ENCODE data around the gene TPO.

The TPO gene

GRCh38 chr2:1451422-1451821 is 38.2 kb downstream of the TPO start:
- DNase-seq (ENCODE audit: low spot score), result no peak

DNA sequence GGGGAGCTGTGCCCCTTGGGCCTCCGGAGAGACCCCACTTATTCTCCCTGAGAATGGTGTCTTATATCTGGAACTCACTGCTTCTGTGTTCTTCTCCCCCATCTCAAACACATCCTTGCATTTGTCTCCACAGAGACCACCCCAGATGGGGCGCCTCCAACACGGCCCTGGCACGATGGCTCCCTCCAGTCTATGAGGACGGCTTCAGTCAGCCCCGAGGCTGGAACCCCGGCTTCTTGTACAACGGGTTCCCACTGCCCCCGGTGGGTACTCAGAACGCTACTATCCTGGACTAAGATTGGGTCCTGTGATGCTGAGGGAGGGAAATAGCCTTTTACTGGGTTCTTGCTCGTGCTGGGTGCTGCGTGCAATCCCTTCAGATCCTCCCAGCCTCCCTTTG is 40.3 kb downstream of the TPO start:
- DNase-seq (ENCODE audit: low spot score), result no peak

GRCh38 chr2:1454346-1454745 is 41.1 kb downstream of the TPO start:
- no peak for DNase-seq (ENCODE audit: low spot score)

DNA sequence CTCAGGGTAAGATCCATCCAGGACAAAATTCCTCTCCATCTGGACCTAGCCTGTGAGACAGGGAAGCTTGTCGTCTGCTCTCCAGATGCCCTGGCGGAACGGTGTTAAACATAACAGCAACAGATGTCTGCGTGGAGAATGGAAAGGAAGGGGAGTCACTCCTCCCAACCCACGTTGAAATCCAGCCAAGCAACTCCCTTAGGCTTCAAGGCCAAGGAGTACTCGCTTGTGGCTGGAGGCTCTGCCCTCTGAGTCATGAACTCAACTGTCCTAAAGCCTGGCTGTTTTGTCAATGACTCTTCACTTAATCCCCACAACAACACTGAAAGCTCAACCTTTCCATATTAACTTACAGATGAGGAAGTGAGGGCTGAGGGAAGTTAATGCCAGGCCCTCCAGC is 42.2 kb downstream of the TPO start:
- DNase-seq (ENCODE audit: low spot score), result no peak

- no peak for DNase-seq (ENCODE audit: low spot score)
Measured at GRCh38 chr2:1458432-1458831, 45.2 kb downstream of the TPO start.

DNA sequence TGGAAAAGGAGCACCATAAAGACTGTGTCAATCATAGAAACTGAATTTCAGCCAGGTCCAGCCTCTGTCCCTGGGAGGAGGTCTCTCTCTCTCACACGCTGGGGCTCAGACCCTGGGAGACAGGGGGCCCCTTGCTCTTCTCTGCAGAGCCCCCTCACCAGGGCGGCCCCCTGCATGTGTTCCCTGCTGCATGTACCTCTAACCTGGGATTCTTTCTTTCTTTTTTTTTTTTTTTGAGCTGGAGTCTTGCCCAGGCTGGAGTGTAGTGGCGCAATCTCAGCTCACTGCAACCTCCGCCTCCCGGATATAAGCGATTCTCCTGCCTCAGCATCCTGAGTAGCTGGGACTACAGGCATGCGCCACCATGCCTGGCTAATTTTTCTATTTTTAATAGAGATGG is 46.5 kb downstream of the TPO start:
- no peak for DNase-seq (ENCODE audit: low spot score)

DNA sequence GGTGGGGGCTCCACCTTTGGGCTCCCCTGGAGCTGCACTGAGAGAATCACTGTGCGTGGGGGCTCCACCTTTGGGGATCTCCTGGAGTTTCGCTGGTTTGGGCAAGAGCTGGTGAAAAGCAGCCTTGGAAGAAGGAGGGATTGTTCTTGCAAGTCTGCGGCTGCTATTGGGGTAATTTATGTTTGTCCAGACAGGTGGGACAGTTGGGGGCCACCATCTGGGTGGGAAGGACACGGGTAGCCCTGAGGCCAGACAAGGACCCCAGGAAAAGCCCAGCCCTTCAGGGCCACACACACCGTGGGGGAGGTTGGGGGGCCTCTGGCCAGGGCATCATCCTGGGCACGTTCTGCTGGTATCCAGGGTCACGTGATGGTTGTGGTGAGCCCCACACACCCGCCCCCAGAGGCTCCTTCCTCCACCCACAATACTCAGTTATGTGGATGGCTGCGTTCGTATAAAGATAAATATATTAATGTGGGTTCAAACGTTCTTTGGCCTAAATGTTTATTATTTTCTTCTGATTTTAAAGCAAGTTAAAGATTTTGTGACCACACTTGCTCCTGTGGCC is 47.7 kb downstream of the TPO start:
- DNase-seq (ENCODE audit: low spot score), result no peak

DNA sequence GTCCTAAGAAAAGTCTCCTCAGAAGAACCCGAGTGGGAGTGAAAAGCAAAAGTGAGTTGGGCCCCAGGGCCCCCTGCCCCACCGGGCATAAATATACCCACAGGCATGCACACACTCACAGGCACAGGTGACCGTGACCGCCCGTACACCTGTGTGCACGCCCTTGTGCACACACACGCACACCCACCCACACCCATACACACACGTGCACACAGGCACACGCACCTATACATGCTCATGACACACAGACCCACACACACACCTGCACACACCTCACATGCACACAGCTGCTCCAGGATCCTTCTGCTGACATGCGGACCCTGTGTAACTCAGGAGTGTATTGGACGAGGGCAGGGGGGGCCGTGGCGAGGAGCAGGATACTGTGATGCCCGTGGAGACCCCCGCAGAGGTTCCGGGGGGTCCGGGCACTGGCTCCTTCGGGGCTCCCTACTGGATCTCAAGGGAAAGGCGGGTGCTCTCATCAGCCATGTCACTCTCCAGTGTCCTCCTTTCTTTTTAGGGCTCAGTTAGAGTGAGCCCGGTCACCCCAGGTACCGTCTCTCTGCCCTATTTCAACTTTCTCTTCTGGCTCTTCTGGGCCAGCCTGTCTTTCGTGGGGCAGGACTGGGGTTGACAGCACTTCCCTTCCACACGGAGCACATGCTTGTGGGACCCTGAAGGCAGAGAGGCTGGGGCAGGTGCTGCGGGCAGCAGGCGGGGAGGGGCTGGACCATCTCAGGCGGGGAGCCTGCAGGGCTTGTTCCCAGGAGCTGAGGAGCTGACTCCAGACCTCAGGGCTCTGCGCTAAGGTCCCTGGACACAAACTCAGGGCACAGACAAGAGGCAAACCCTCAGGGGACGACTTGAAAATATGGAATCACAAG is 48.5 kb downstream of the TPO start:
- no peak for DNase-seq (ENCODE audit: low spot score)

DNA sequence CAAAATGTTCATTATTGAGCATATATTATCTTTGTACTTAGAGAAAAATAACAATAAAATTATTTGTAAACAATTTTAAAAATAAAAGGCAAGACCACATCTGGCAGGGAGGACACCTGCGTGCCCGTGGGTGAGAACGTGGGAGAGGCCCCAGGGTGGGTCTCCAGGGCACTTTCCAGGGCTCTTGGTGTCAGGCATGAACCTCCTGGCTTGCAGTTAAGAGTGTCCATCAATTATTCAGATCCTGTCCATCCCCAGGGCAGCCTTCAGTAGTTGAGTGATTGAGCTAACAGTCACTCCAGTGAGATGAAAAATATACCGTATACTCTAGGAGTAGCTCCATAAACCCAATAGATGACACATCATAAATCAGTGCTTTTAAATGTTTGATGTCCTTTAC is 49.7 kb downstream of the TPO start:
- no peak for DNase-seq (ENCODE audit: low spot score)

DNA sequence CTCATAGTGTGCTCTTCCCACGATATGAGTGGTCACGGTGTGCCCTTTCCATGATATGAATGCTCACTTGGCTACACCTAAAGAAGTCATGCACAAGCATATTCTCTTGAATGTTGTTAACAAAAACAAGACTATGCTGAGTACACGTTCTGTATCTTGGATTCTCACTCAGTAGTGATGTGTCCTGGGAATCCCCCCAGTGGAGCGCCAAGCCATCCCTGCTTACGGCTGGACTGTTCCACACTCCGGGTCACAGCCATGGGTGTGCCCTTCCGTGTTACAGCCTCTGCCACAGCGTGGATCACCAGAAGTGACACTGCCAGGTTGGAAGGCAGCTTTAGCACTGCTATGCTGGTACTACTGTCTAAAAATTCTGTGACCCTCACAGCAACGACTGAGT is 59.1 kb downstream of the TPO start:
- no peak for DNase-seq (ENCODE audit: low spot score)

DNA sequence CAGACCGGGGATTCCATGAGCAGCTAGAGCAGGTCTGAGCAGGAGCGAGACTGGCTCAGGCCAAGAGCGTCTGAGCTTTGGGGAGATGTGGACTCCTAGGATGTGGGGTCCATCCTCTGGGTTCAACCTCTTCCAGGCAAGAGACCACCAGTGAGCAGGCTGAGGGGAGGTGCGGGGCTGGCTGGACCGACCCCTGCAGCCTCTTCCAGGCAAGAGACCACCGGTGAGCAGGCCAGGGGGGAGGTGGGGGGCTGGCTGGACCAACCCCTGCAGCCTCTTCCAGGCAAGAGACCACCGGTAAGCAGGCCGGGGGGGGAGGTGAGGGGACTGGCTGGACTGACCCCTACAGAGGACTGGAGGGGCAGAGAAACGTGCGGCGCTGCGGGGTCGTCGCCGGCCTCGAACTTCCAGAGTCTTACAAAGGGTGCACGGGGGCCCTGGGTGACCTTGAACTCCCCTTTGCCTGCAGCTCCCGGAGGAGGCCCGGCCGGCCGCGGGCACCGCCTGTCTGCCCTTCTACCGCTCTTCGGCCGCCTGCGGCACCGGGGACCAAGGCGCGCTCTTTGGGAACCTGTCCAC is 63.4 kb downstream of the TPO start:
- no peak for DNase-seq (ENCODE audit: low spot score)

GRCh38 chr2:1477196-1478040 is 64.2 kb downstream of the TPO start:
- no peak for DNase-seq (ENCODE audit: low spot score)

- no peak for DNase-seq (ENCODE audit: low spot score)
Measured at GRCh38 chr2:1478311-1479305, 65.3 kb downstream of the TPO start.

DNA sequence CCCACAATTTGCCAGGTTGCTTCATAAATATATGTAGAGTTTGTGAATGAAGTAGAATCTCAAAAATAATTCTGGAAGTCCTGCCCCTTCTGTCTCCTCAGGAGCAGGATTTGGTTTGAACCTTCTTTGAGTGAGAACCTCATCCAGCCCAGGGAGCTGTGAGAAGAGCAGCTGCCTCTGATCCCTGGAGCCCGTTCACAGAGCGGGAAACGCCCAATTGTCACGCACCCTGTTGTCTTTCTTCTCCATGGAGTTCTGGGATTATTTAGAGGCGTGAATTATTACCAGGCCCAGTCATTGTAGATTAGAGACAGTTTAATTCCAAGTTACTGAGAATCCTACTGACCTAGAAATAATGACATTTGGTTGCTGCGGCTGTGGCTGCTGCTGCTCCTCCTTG is 66.1 kb downstream of the TPO start:
- DNase-seq (ENCODE audit: low spot score), result no peak

GRCh38 chr2:1480671-1481076 is 67.4 kb downstream of the TPO start:
- no peak for DNase-seq (ENCODE audit: low spot score)

DNA sequence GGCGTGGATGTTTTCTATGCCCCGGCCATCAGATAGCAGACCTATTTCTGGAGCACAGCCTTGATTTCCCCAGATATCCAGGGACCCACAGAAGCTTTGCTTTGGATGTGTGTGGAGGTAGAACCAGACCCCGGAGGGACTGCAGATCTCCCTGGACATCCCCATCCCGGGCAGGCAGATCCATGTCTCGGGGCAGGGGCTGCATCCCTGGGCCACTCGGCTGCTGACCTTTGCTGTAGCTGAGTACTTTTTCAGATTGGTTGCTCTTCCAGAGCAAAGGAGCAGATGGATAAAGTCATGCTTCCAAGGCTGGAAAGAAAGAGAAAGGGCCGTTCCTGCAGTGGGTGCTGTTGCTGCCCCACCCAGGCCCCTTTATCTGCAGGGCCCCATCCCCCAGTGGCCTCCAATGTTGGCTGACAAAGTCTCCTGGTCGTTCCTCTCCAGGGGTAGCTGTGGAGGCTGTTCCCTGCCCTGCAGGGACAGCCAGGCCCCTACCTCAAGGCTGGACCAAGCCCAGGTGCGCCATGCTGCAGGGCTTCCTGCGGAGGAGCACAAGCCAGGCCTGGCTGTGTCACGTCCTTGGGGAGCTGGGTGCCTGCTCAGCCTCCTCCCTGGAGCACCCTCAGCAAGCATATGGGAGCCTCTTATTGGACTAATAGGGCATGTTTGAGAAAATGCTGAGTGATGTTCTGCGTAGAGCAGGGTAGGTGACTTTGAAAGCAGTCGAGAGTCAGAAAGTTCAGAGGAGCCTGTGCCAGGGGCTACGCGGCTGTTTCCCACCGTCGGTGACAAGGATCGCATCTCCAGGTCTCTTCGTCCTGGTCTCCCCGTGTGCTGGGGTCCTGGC is 68.4 kb downstream of the TPO start:
- DNase-seq (ENCODE audit: low spot score), result no peak

GRCh38 chr2:1482253-1482675 is 69.0 kb downstream of the TPO start:
- DNase-seq (ENCODE audit: low spot score), result no peak

GRCh38 chr2:1482981-1483380 is 69.7 kb downstream of the TPO start:
- DNase-seq (ENCODE audit: low spot score), result no peak

DNA sequence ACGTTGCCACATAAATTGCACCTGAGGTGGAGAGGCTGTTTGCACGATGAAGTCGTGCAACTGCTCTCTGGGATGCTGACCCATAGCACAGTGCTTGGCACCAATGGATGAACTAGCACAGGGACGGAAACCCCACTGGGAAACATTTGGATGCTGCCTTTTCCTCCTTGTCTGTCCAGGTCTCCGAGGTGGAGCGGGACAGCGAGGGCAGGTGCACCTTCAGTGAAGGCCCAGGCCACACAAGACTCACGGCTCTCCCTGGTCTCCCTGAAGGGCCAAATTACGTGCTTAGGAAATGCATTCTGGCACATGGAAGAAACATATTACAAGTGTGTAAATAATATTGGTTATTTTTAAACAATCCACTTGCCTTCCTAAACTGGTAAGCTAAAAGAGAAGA is 70.3 kb downstream of the TPO start:
- no peak for DNase-seq (ENCODE audit: low spot score)

GRCh38 chr2:1484131-1484884 is 71.0 kb downstream of the TPO start:
- no peak for DNase-seq (ENCODE audit: low spot score)

Data from kidney capillary endothelial cell (primary cell).